ENCODE measurements around the gene CCDC63.
"Not testable (repeated sequence)": the region's sequence is repeated elsewhere in the genome, so short reads cannot be mapped to it uniquely, and the experiment has no call there.

Gene CCDC63

GRCh38 chr12:110844131-110844530 is 2.7 kb upstream of the CCDC63 start:
- no peak for DNase-seq (ENCODE audit: low read depth in 1 of 2, low spot score in 1 of 2)

GRCh38 chr12:110844551-110845338 is 2.0 kb upstream of the CCDC63 start:
- DNase-seq (ENCODE audit: low read depth in 1 of 2, low spot score in 1 of 2): no peak

- DNase-seq (ENCODE audit: low read depth in 1 of 2, low spot score in 1 of 2): no peak
Measured at GRCh38 chr12:110845339-110845682, 1.5 kb upstream of the CCDC63 start.

GRCh38 chr12:110848314-110848923 is 1.6 kb downstream of the CCDC63 start:
- no peak for DNase-seq (ENCODE audit: low read depth in 1 of 2, low spot score in 1 of 2)

GRCh38 chr12:110849221-110849620 is 2.4 kb downstream of the CCDC63 start:
- no peak for DNase-seq (ENCODE audit: low read depth in 1 of 2, low spot score in 1 of 2)

GRCh38 chr12:110849748-110850403 is 3.1 kb downstream of the CCDC63 start:
- DNase-seq (ENCODE audit: low read depth in 1 of 2, low spot score in 1 of 2): no peak

- DNase-seq (ENCODE audit: low read depth in 1 of 2, low spot score in 1 of 2): no peak
Measured at GRCh38 chr12:110850762-110851161, 4.0 kb downstream of the CCDC63 start.

GRCh38 chr12:110853836-110854235 is 7.0 kb downstream of the CCDC63 start:
- DNase-seq (ENCODE audit: low read depth in 1 of 2, low spot score in 1 of 2): no peak

- no peak for DNase-seq (ENCODE audit: low read depth in 1 of 2, low spot score in 1 of 2)
Measured at GRCh38 chr12:110856542-110856941, 9.8 kb downstream of the CCDC63 start.

- no peak for DNase-seq (ENCODE audit: low read depth in 1 of 2, low spot score in 1 of 2)
Measured at GRCh38 chr12:110857528-110857927, 10.7 kb downstream of the CCDC63 start.

- not testable (repeated sequence) for DNase-seq (ENCODE audit: low read depth in 1 of 2, low spot score in 1 of 2)
Measured at GRCh38 chr12:110857954-110858353, 11.2 kb downstream of the CCDC63 start.

GRCh38 chr12:110858848-110859247 is 12.1 kb downstream of the CCDC63 start:
- no peak for DNase-seq (ENCODE audit: low read depth in 1 of 2, low spot score in 1 of 2)

GRCh38 chr12:110860833-110861296 is 14.1 kb downstream of the CCDC63 start:
- DNase-seq (ENCODE audit: low read depth in 1 of 2, low spot score in 1 of 2): no peak

GRCh38 chr12:110861729-110862128 is 14.9 kb downstream of the CCDC63 start:
- DNase-seq (ENCODE audit: low read depth in 1 of 2, low spot score in 1 of 2): no peak

- no peak for DNase-seq (ENCODE audit: low read depth in 1 of 2, low spot score in 1 of 2)
Measured at GRCh38 chr12:110862329-110862728, 15.5 kb downstream of the CCDC63 start.

- DNase-seq (ENCODE audit: low read depth in 1 of 2, low spot score in 1 of 2): no peak
Measured at GRCh38 chr12:110863161-110863560, 16.4 kb downstream of the CCDC63 start.

GRCh38 chr12:110865521-110865920 is 18.7 kb downstream of the CCDC63 start:
- DNase-seq (ENCODE audit: low read depth in 1 of 2, low spot score in 1 of 2): no peak

- DNase-seq (ENCODE audit: low read depth in 1 of 2, low spot score in 1 of 2): no peak
Measured at GRCh38 chr12:110869026-110869425, 22.2 kb downstream of the CCDC63 start.

- no peak for DNase-seq (ENCODE audit: low read depth in 1 of 2, low spot score in 1 of 2)
Measured at GRCh38 chr12:110869803-110870202, 23.0 kb downstream of the CCDC63 start.

GRCh38 chr12:110872100-110872499 is 25.3 kb downstream of the CCDC63 start:
- no peak for DNase-seq (ENCODE audit: low read depth in 1 of 2, low spot score in 1 of 2)

- no peak for DNase-seq (ENCODE audit: low read depth in 1 of 2, low spot score in 1 of 2)
Measured at GRCh38 chr12:110874351-110874750, 27.6 kb downstream of the CCDC63 start.

- DNase-seq (ENCODE audit: low read depth in 1 of 2, low spot score in 1 of 2): no peak
Measured at GRCh38 chr12:110874781-110875180, 28.0 kb downstream of the CCDC63 start.

All from stimulated activated CD4-positive, alpha-beta T cell treated with anti-CD3 and anti-CD28 coated beads, Interleukin-15, amount 100 ng/mL, for 1 hour (primary cell).